Astrocyte (in vitro differentiated cells and primary cell): ENCODE measurements around the gene ACOX3. TPM values are rescaled to one million over a fixed set of nuclear protein-coding genes. Genes with fewer than 3 reads are reported as not detected.

Source experiments
- DNase-seq: peaks from one replicate; pipeline ENCODE4 v3.0.0-alpha.2; 2010; ENCODE audit warnings: low read depth
- FAIRE-seq: peaks from 2 replicates; lab custom pipeline; 2011; peaks lifted over from hg19 to GRCh38; lab: Jason Lieb, UNC
- H2AFZ ChIP-seq: 2 replicates; pipeline ENCODE4 v1.6.0; 2012; ENCODE audit warnings: low read depth, low read length, inconsistent platforms
- H3K27ac ChIP-seq: 2 replicates; pipeline ENCODE4 v1.5.1; 2011; ENCODE audit warnings: low read depth, low read length, inconsistent platforms
- H3K27me3 ChIP-seq: 2 replicates; pipeline ENCODE4 v1.6.0; 2011; ENCODE audit warnings: low read length, inconsistent platforms; ENCODE audit not compliant: insufficient read depth
- H3K36me3 ChIP-seq: 2 replicates; pipeline ENCODE4 v1.5.1; 2011; ENCODE audit warnings: low read length, inconsistent platforms; ENCODE audit not compliant: insufficient read depth
- H3K4me1 ChIP-seq: 2 replicates; pipeline ENCODE4 v1.5.1; 2011; ENCODE audit warnings: low read length, inconsistent platforms; ENCODE audit not compliant: insufficient read depth
- H3K4me2 ChIP-seq: 2 replicates; pipeline ENCODE4 v1.6.0; 2012; ENCODE audit warnings: low read length, inconsistent platforms
- H3K4me3 ChIP-seq: 2 replicates; pipeline ENCODE4 v1.5.1; 2011; ENCODE audit warnings: low read depth, mild to moderate bottlenecking, low read length, inconsistent platforms; ENCODE audit not compliant: insufficient read depth
- H3K79me2 ChIP-seq: 2 replicates; pipeline ENCODE4 v1.6.0; 2012; ENCODE audit warnings: mild to moderate bottlenecking, low read length, inconsistent platforms; ENCODE audit not compliant: insufficient read depth
- H3K9ac ChIP-seq: 2 replicates; pipeline ENCODE4 v1.6.0; 2012; ENCODE audit warnings: mild to moderate bottlenecking, low read length, inconsistent platforms
- H3K9me3 ChIP-seq: 2 replicates; pipeline ENCODE4 v1.5.1; 2012; ENCODE audit warnings: low read depth, mild to moderate bottlenecking, low read length, inconsistent platforms; ENCODE audit not compliant: insufficient read depth
- H4K20me1 ChIP-seq: 2 replicates; pipeline ENCODE4 v1.6.0; 2012; ENCODE audit warnings: low read length, inconsistent platforms; ENCODE audit not compliant: insufficient read depth
- H3K27ac Mint-ChIP-seq: one replicate; pipeline ENCODE4 v1.8.0; 2021; ENCODE audit warnings: mild to moderate bottlenecking, mixed read lengths; ENCODE audit not compliant: unreplicated experiment
- H3K27me3 Mint-ChIP-seq: one replicate; pipeline ENCODE4 v1.8.0; 2021; ENCODE audit warnings: low read depth, mixed read lengths; ENCODE audit not compliant: unreplicated experiment
- H3K36me3 Mint-ChIP-seq: one replicate; pipeline ENCODE4 v1.8.0; 2021; ENCODE audit warnings: low read depth, mixed read lengths; ENCODE audit not compliant: unreplicated experiment
- H3K4me1 Mint-ChIP-seq: one replicate; pipeline ENCODE4 v1.8.0; 2021; ENCODE audit warnings: low read depth, mixed read lengths; ENCODE audit not compliant: unreplicated experiment
- H3K4me3 Mint-ChIP-seq: one replicate; pipeline ENCODE4 v1.8.0; 2021; ENCODE audit warnings: mild to moderate bottlenecking, moderate library complexity, mixed read lengths; ENCODE audit not compliant: unreplicated experiment
- H3K9me3 Mint-ChIP-seq: one replicate; pipeline ENCODE4 v1.8.0; 2021; ENCODE audit warnings: mild to moderate bottlenecking, mixed read lengths; ENCODE audit not compliant: unreplicated experiment
- CTCF ChIP-seq: IDR thresholded peaks from 2 replicates; pipeline ENCODE4 v1.5.1; 2011; ENCODE audit warnings: low read depth, mild to moderate bottlenecking, inconsistent platforms, low read length, moderate library complexity; ENCODE audit not compliant: insufficient read depth
- EZH2 ChIP-seq: IDR thresholded peaks from 2 replicates; pipeline ENCODE4 v1.6.1; 2012; ENCODE audit warnings: mild to moderate bottlenecking, low read length, inconsistent platforms; ENCODE audit not compliant: insufficient read depth
- total RNA-seq: library from RNA; stranded (reverse); gene quantifications from 2 replicates; pipeline ENCODE4 v1.2.1, GENCODE V29; 2021

Gene ACOX3
- total RNA-seq, 1 donor from 2014 or later: 45.6 TPM

- no peak overlapping the region for H3K4me3 Mint-ChIP-seq
- H4K20me1 ChIP-seq: peaks cover 56% of the 10 kb centered on the region
- no peaks in the 10 kb centered on the region for H3K27me3 Mint-ChIP-seq
- H3K36me3 Mint-ChIP-seq: peaks cover 25% of the 10 kb centered on the region
- no peak overlapping the region for H3K27ac ChIP-seq
- H3K36me3 ChIP-seq: peaks cover 2% of the 10 kb centered on the region
- no peaks in the 10 kb centered on the region for H3K4me1 Mint-ChIP-seq
- no peak overlapping the region for H3K9ac ChIP-seq
- TF ChIP-seq EZH2: no peak
- TF ChIP-seq CTCF: no peak
- no peaks in the 10 kb centered on the region for H3K27me3 ChIP-seq
- no peak overlapping the region for H2AFZ ChIP-seq
- FAIRE-seq (no peak), DNase-seq (no peak)
- no peaks in the 10 kb centered on the region for H3K9me3 Mint-ChIP-seq
- no peak overlapping the region for H3K27ac Mint-ChIP-seq
- no peaks in the 10 kb centered on the region for H3K4me1 ChIP-seq
- H3K79me2 ChIP-seq: no peaks in the 10 kb centered on the region
- H3K4me3 ChIP-seq: no peak overlapping the region
- no peaks in the 10 kb centered on the region for H3K9me3 ChIP-seq
- H3K4me2 ChIP-seq: no peak overlapping the region
Observed at GRCh38 chr4:8400632-8401325, 39.7 kb downstream of the ACOX3 start.

- DNase-seq: no peak
- FAIRE-seq: no peak
- Histone ChIP-seq H3K4me1 (peaks cover 7% of the 10 kb centered on the region), H2AFZ (no peak overlapping the region), H3K9me3 (no peaks in the 10 kb centered on the region), H3K9ac (no peak overlapping the region), H3K79me2 (no peaks in the 10 kb centered on the region), H3K27ac (no peak overlapping the region), H3K36me3 (peaks cover 2% of the 10 kb centered on the region), H3K4me3 (no peak overlapping the region), H3K27me3 (no peaks in the 10 kb centered on the region), H4K20me1 (peaks cover 55% of the 10 kb centered on the region), H3K4me2 (no peak overlapping the region)
- no peaks in the 10 kb centered on the region for H3K27me3 Mint-ChIP-seq
- H3K9me3 Mint-ChIP-seq: no peaks in the 10 kb centered on the region
- H3K4me1 Mint-ChIP-seq: peaks cover under 1% of the 10 kb centered on the region
- peaks cover 27% of the 10 kb centered on the region for H3K36me3 Mint-ChIP-seq
- H3K27ac Mint-ChIP-seq: no peak overlapping the region
- TF ChIP-seq EZH2 (no peak), CTCF (no peak)
- H3K4me3 Mint-ChIP-seq: no peak overlapping the region
Observed at GRCh38 chr4:8399298-8399697, 41.2 kb downstream of the ACOX3 start.

- no peak overlapping the region for H3K27ac Mint-ChIP-seq
- no peak overlapping the region for H3K9ac ChIP-seq
- H3K4me2 ChIP-seq: no peak overlapping the region
- TF ChIP-seq CTCF (no peak), EZH2 (no peak)
- H3K4me1 Mint-ChIP-seq: peaks cover 9% of the 10 kb centered on the region
- H2AFZ ChIP-seq: no peak overlapping the region
- H3K36me3 ChIP-seq: peaks cover 2% of the 10 kb centered on the region
- FAIRE-seq (no peak), DNase-seq (no peak)
- H3K36me3 Mint-ChIP-seq: peaks cover 26% of the 10 kb centered on the region
- H3K27me3 ChIP-seq: no peaks in the 10 kb centered on the region
- H3K9me3 Mint-ChIP-seq: no peaks in the 10 kb centered on the region
- H3K9me3 ChIP-seq: no peaks in the 10 kb centered on the region
- no peak overlapping the region for H3K27ac ChIP-seq
- H3K4me3 ChIP-seq: no peak overlapping the region
- peaks cover 52% of the 10 kb centered on the region for H4K20me1 ChIP-seq
- no peaks in the 10 kb centered on the region for H3K27me3 Mint-ChIP-seq
- peaks cover 16% of the 10 kb centered on the region for H3K4me1 ChIP-seq
- H3K4me3 Mint-ChIP-seq: no peak overlapping the region
- H3K79me2 ChIP-seq: no peaks in the 10 kb centered on the region
Observed at GRCh38 chr4:8398347-8398746, 42.2 kb downstream of the ACOX3 start.
